ENCODE data around the gene MRPL33.

Gene MRPL33

GRCh38 chr2:27808418-27808817 lies 36.9 kb downstream of the MRPL33 start:
- no peak overlapping the region for H3K27ac ChIP-seq (ENCODE audit: low read depth, low read length)

DNA sequence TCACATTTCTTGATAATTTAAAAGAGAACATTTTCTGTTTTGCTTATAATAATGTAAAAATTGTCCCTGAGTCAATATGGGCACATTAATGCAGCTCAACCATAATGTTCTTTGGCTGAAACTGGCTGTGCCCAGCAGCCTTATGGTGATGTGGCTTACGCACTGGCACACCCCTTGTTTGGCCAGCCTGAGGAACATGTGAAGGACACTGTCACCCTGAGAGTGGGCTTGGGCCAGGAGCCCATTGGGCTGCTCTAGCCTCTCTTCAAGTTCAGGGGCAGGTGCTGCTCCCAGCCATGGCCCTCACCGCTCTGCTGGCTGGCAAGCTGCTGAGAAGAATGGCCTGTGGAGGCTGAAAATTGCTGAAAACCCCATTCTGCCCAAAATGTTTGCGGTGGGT lies 37.5 kb downstream of the MRPL33 start:
- no peak overlapping the region for H3K27ac ChIP-seq (ENCODE audit: low read depth, low read length)
- no peaks in the 10 kb centered on the region for H3K36me3 ChIP-seq (ENCODE audit: control insufficient read depth, insufficient read depth, low read length)
- H3K9ac ChIP-seq (ENCODE audit: low read length): no peak overlapping the region

More at GRCh38 chr2:27808418-27808817, 36.9 kb downstream of the MRPL33 start:
- no peak overlapping the region for H3K4me3 ChIP-seq (ENCODE audit: low read length)
- no peak overlapping the region for H3K9ac ChIP-seq (ENCODE audit: low read length)
- H3K27me3 ChIP-seq (ENCODE audit: control insufficient read depth, insufficient read depth, low read length): no peaks in the 10 kb centered on the region
- no peaks in the 10 kb centered on the region for H3K4me1 ChIP-seq (ENCODE audit: control insufficient read depth, insufficient read depth, low read length)
- H3K36me3 ChIP-seq (ENCODE audit: control insufficient read depth, insufficient read depth, low read length): no peaks in the 10 kb centered on the region

DNA sequence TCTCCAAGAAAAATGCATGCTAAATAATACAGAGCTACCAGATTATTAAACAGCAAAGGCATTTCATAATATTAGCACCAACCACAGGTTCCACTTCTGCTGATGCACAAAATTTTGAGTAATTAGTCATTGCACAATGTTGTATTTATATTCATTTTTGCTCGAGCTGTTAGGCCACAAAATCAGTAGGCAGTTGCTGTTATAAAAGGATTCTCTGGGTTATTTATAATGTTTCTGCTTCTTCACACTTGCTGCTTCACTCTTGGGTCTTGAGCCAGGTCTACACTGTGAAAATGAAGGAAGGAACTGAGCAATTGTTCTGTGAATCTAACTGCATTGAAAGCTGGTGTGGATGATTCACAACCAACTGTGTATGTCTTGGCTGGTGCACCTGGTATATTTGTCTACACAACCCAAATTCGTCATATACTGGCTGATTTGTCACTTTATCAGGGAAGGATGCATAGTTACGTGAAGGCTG lies 38.3 kb downstream of the MRPL33 start:
- Histone ChIP-seq H3K27ac (ENCODE audit: low read depth, low read length) (no peak overlapping the region), H3K4me1 (ENCODE audit: control insufficient read depth, insufficient read depth, low read length) (no peaks in the 10 kb centered on the region), H3K9ac (ENCODE audit: low read length) (no peak overlapping the region)

More for the DNA sequence above, 37.5 kb downstream of the MRPL33 start:
- Histone ChIP-seq H3K27me3 (ENCODE audit: control insufficient read depth, insufficient read depth, low read length) (no peaks in the 10 kb centered on the region), H3K4me3 (ENCODE audit: low read length) (no peak overlapping the region), H3K4me1 (ENCODE audit: control insufficient read depth, insufficient read depth, low read length) (no peaks in the 10 kb centered on the region)

GRCh38 chr2:27810455-27810854 lies 38.9 kb downstream of the MRPL33 start:
- Histone ChIP-seq H3K36me3 (ENCODE audit: control insufficient read depth, insufficient read depth, low read length) (no peaks in the 10 kb centered on the region), H3K4me1 (ENCODE audit: control insufficient read depth, insufficient read depth, low read length) (no peaks in the 10 kb centered on the region), H3K27me3 (ENCODE audit: control insufficient read depth, insufficient read depth, low read length) (no peaks in the 10 kb centered on the region), H3K27ac (ENCODE audit: low read depth, low read length) (no peak overlapping the region), H3K9ac (ENCODE audit: low read length) (no peak overlapping the region), H3K4me3 (ENCODE audit: low read length) (no peak overlapping the region)

More for the DNA sequence above, 38.3 kb downstream of the MRPL33 start:
- H3K4me3 ChIP-seq (ENCODE audit: low read length): no peak overlapping the region
- no peaks in the 10 kb centered on the region for H3K36me3 ChIP-seq (ENCODE audit: control insufficient read depth, insufficient read depth, low read length)
- H3K27me3 ChIP-seq (ENCODE audit: control insufficient read depth, insufficient read depth, low read length): no peaks in the 10 kb centered on the region

DNA sequence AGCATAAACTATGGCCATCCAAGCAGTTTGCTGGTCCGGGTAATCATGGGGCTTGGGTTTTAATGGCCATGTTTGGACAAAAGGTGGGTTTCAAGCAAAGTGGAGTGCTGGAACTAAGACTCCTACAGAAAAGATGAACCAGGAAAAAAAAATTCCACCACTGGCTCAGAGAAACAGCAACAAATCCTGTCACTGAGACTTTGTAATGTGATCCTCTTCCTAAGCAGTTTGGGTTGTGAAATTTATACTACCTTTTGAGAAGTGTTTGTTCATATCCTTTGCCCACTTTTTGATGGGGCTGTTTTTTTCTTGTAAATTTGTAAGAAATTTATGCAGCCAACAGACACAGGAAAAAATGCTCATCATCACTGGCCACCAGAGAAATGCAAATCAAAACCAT lies 40.2 kb downstream of the MRPL33 start:
- H3K4me1 ChIP-seq (ENCODE audit: control insufficient read depth, insufficient read depth, low read length): no peaks in the 10 kb centered on the region
- no peak overlapping the region for H3K27ac ChIP-seq (ENCODE audit: low read depth, low read length)
- no peaks in the 10 kb centered on the region for H3K27me3 ChIP-seq (ENCODE audit: control insufficient read depth, insufficient read depth, low read length)
- H3K4me3 ChIP-seq (ENCODE audit: low read length): no peak overlapping the region
- H3K9ac ChIP-seq (ENCODE audit: low read length): no peak overlapping the region
- H3K36me3 ChIP-seq (ENCODE audit: control insufficient read depth, insufficient read depth, low read length): no peaks in the 10 kb centered on the region

DNA sequence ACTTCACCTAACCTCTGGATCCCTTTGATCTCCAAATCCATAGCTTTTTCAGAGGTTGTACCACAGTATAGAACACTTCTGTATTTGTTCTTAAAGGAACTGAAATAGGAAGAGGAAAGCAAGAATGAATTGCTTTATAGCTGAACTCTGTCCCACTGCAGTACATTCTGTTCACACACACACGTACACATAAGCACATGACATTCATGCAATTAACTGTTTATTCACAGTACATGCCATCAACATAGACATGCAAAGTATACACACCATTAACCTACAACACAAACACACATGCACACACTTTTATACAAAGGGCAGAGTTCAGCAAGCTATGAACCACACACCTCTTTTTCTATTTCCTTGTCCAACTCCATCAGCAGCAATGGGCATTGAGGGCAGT lies 43.2 kb downstream of the MRPL33 start:
- Histone ChIP-seq H3K36me3 (ENCODE audit: control insufficient read depth, insufficient read depth, low read length) (no peaks in the 10 kb centered on the region), H3K9ac (ENCODE audit: low read length) (no peak overlapping the region), H3K4me3 (ENCODE audit: low read length) (no peak overlapping the region), H3K27ac (ENCODE audit: low read depth, low read length) (no peak overlapping the region), H3K4me1 (ENCODE audit: control insufficient read depth, insufficient read depth, low read length) (no peaks in the 10 kb centered on the region), H3K27me3 (ENCODE audit: control insufficient read depth, insufficient read depth, low read length) (no peaks in the 10 kb centered on the region)

- no peak overlapping the region for H3K4me3 ChIP-seq (ENCODE audit: low read length)
- no peak overlapping the region for H3K27ac ChIP-seq (ENCODE audit: low read depth, low read length)
- H3K36me3 ChIP-seq (ENCODE audit: control insufficient read depth, insufficient read depth, low read length): no peaks in the 10 kb centered on the region
- H3K27me3 ChIP-seq (ENCODE audit: control insufficient read depth, insufficient read depth, low read length): no peaks in the 10 kb centered on the region
- H3K4me1 ChIP-seq (ENCODE audit: control insufficient read depth, insufficient read depth, low read length): no peaks in the 10 kb centered on the region
- no peak overlapping the region for H3K9ac ChIP-seq (ENCODE audit: low read length)
These were observed 44.4 kb downstream of the MRPL33 start for GRCh38 chr2:27815860-27816438.

GRCh38 chr2:27822049-27822448 lies 50.5 kb downstream of the MRPL33 start:
- H3K4me3 ChIP-seq (ENCODE audit: low read length): no peak overlapping the region
- H3K9ac ChIP-seq (ENCODE audit: low read length): no peak overlapping the region
- H3K4me1 ChIP-seq (ENCODE audit: control insufficient read depth, insufficient read depth, low read length): peaks cover 3% of the 10 kb centered on the region
- H3K27ac ChIP-seq (ENCODE audit: low read depth, low read length): no peak overlapping the region
- no peaks in the 10 kb centered on the region for H3K36me3 ChIP-seq (ENCODE audit: control insufficient read depth, insufficient read depth, low read length)
- no peaks in the 10 kb centered on the region for H3K27me3 ChIP-seq (ENCODE audit: control insufficient read depth, insufficient read depth, low read length)

DNA sequence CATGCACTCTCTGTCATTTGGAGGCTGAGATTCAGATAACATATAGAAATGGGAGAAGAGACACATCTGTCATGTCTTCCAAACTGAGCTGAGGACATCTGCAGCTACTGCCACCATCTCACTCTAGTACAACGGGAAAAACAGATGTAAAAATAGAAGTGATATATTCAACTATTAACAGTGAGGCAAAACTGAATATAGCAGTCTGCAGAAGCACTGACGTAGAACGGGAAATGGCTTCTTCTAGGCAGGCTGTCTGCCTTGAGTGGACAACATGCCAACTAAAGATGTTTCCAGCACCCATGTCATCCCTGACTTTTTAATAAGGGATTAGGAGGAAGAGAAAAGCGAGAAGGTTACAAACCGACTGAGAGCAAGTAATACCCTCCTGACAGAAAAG lies 51.6 kb downstream of the MRPL33 start:
- no peak overlapping the region for H3K27ac ChIP-seq (ENCODE audit: low read depth, low read length)
- H3K9ac ChIP-seq (ENCODE audit: low read length): no peak overlapping the region
- peaks cover 3% of the 10 kb centered on the region for H3K4me1 ChIP-seq (ENCODE audit: control insufficient read depth, insufficient read depth, low read length)
- H3K27me3 ChIP-seq (ENCODE audit: control insufficient read depth, insufficient read depth, low read length): no peaks in the 10 kb centered on the region
- no peaks in the 10 kb centered on the region for H3K36me3 ChIP-seq (ENCODE audit: control insufficient read depth, insufficient read depth, low read length)
- no peak overlapping the region for H3K4me3 ChIP-seq (ENCODE audit: low read length)

DNA sequence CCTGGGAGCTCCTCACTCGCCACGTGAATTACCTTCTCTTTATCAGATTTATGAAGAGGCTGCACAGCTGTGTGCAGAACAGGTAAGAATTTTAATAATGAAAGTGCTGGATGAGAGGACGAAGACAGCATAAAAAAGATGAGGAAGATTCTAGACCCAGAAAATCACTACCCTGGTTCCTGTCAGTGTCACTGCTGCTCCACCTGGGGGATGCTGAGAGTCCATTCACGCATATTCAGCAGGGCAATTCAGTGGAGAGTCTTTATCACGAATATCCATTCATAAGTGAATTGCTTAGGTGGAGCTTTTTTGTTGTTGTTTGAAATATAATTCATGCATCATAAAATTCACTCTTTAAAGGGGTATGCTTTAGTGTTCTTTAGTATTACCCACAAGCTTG lies 52.0 kb downstream of the MRPL33 start:
- no peak overlapping the region for H3K4me3 ChIP-seq (ENCODE audit: low read length)
- peaks cover 3% of the 10 kb centered on the region for H3K4me1 ChIP-seq (ENCODE audit: control insufficient read depth, insufficient read depth, low read length)
- H3K9ac ChIP-seq (ENCODE audit: low read length): no peak overlapping the region
- H3K36me3 ChIP-seq (ENCODE audit: control insufficient read depth, insufficient read depth, low read length): no peaks in the 10 kb centered on the region
- H3K27ac ChIP-seq (ENCODE audit: low read depth, low read length): no peak overlapping the region
- H3K27me3 ChIP-seq (ENCODE audit: control insufficient read depth, insufficient read depth, low read length): no peaks in the 10 kb centered on the region

- Histone ChIP-seq H3K4me3 (ENCODE audit: low read length) (no peak overlapping the region), H3K36me3 (ENCODE audit: control insufficient read depth, insufficient read depth, low read length) (no peaks in the 10 kb centered on the region), H3K27me3 (ENCODE audit: control insufficient read depth, insufficient read depth, low read length) (no peaks in the 10 kb centered on the region), H3K27ac (ENCODE audit: low read depth, low read length) (no peak overlapping the region), H3K9ac (ENCODE audit: low read length) (no peak overlapping the region), H3K4me1 (ENCODE audit: control insufficient read depth, insufficient read depth, low read length) (peaks cover 3% of the 10 kb centered on the region)
These were observed 52.9 kb downstream of the MRPL33 start for GRCh38 chr2:27824401-27824800.

GRCh38 chr2:27828305-27828704 lies 56.8 kb downstream of the MRPL33 start:
- no peaks in the 10 kb centered on the region for H3K27me3 ChIP-seq (ENCODE audit: control insufficient read depth, insufficient read depth, low read length)
- no peak overlapping the region for H3K4me3 ChIP-seq (ENCODE audit: low read length)
- H3K36me3 ChIP-seq (ENCODE audit: control insufficient read depth, insufficient read depth, low read length): no peaks in the 10 kb centered on the region
- no peak overlapping the region for H3K27ac ChIP-seq (ENCODE audit: low read depth, low read length)
- no peaks in the 10 kb centered on the region for H3K4me1 ChIP-seq (ENCODE audit: control insufficient read depth, insufficient read depth, low read length)
- H3K9ac ChIP-seq (ENCODE audit: low read length): no peak overlapping the region

Data from rectal smooth muscle tissue (tissue), 1 donor.